GM18868 (cell line): ENCODE measurements around the gene EHBP1.
"Not testable (repeated sequence)": the region's sequence is repeated elsewhere in the genome, so short reads cannot be mapped to it uniquely, and the experiment has no call there.

ENCODE experiments used
- ATAC-seq: cut with Tn5 transposase; IDR thresholded peaks from one replicate; pipeline ENCODE4 v1.9.1; 2021; ENCODE audit warnings: mild to moderate bottlenecking, moderate library complexity; ENCODE audit not compliant: unreplicated experiment

Gene EHBP1

DNA sequence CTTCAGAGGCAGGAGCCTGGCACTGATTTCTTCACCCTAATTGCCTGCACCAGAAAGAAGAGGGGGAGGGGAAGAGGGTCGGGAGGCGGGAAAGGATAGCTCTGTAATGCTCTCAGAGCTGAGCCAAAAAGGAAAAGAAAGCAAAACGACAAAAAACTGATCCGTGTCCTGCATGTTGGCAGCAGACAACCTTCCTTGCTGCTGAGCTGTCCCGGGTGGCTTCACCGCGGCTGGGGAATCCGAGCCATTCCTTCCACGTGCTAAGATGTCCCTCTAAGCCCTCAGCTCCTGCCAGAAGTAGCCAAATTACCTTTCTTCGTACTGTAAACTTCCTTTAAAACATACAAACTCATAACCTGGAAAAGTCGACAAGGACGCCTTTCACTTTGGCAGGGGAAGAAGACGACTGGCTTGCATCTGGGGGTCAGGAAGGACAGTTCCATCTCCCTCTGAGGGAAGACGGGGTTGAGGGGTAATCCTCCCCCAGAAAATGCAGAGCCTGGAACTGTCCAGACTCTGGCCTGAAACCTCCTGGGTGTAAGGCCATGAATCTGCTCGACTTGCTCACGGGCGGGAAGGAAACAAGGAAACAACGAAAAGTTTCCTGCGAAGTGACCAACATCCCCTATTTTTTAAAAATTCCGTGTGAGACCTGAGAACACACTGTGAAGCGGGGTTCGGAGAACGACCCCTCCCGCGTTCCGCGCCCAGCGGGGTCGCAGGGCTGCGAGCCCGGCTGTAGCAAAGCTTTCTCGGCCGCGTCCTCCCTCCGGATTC is 352.8 kb downstream of the EHBP1 start:
- ATAC-seq: no peak

DNA sequence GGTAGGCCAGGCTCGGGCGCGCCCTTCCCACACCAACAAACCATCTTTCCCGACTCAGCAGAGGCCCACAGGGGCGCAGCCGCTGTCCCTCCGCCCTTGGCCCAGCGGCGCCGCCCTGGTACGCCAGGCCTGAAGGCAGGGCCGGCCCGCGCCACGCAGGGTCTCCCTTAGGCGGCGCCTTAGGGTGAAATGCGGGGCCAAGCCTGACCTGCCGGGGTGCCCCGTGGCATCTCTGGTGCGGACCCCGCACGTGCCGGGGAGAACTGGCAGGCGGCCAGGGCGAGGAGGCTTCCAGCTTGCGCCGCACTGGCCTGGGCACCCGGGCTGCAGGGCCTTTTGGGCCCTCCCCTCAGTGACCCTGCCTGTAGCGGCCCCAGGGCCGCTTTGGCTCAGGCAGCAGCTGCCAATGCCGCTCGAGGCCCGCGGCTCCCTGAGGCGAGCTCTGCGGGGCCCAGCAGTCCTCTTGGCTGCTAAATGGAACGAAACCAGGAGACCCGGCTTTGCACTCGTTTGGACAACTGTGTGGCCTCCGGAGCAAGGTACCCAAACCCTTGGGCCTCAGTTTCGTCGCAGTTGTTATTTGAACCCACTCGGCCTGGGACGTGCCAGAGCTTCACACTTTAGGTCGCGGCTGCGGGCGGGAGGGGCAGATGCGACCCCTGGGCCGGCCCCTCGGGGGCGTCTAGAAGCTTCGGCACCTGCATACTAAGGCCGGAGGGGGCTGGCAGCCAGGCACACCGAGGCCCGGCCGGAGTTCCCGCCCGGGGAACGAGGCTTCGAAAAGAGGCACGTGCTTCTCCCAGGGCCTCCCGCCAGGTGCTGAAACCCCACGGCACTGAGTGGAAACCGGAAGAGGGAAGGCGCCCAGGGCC is 353.6 kb downstream of the EHBP1 start:
- no peak for ATAC-seq

GRCh38 chr2:63059793-63060471 is 354.4 kb downstream of the EHBP1 start:
- ATAC-seq: no peak

DNA sequence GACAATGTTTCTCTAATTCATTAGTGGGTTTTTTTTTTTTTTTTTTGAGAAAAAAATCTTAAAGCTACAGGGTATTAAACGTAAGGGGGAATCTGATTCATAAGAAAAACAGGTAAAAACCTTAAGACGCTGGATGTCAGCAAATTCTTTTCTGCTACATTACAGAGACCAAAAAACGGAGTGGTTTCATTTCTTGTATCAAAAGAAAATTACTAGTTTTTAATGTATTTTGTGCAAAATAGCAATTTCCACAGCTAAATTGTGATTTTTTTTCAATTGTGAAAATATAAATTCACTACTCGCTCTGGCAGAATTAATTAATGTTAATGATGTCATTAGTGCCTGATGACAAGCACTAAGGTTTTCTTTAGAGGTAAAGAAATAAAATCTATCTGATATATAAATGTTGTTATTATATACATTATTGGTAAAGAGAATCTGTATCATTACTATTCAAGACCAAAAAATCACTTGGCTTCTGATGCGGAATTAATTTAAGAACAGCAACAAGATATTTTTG is 355.0 kb downstream of the EHBP1 start:
- ATAC-seq: no peak

GRCh38 chr2:63064197-63064596 is 358.7 kb downstream of the EHBP1 start:
- ATAC-seq: no peak

GRCh38 chr2:63064661-63065060 is 359.1 kb downstream of the EHBP1 start:
- no peak for ATAC-seq

DNA sequence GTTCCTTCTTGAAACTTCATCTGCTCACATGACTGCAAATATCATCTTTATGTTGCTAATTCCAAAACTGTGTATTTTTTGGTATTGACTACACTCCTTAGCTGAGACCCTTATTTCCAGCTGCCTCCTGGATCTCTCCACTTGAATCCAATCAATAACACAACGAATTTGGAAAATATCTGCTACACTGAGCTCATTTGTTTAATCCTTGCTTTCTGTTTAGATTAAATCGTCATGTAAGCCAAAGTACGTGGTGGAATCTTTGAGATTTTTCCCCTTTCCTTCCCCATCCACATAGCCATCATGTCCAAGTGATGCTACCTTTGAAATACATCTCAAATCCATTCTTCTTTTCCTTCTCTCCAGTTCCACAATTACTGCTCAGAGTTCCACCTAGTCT is 360.8 kb downstream of the EHBP1 start:
- ATAC-seq: no peak

DNA sequence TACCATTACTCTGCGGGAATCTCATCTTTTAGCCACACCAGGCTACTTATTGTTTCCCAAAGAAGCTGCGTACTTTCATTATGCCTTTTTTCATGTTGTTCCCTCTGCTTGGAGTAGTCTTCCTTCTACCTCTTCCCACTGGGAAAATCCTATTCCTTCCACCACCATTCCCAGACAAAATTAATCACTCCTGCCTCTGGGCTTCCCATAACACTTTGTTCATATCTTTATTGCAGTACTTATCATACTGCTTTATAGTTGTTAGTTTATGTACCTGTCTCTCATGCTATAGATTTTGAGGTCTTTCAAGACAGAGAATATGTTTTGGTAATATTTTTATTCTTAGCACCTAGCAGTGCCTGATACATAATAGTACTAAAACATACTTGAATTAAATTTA is 361.3 kb downstream of the EHBP1 start:
- ATAC-seq: no peak

GRCh38 chr2:63071664-63072063 is 366.2 kb downstream of the EHBP1 start:
- no peak for ATAC-seq

- no peak for ATAC-seq
Observed at GRCh38 chr2:63073994-63074393, 368.5 kb downstream of the EHBP1 start.

- not testable (repeated sequence) for ATAC-seq
Observed at GRCh38 chr2:63074399-63074798, 368.9 kb downstream of the EHBP1 start.

DNA sequence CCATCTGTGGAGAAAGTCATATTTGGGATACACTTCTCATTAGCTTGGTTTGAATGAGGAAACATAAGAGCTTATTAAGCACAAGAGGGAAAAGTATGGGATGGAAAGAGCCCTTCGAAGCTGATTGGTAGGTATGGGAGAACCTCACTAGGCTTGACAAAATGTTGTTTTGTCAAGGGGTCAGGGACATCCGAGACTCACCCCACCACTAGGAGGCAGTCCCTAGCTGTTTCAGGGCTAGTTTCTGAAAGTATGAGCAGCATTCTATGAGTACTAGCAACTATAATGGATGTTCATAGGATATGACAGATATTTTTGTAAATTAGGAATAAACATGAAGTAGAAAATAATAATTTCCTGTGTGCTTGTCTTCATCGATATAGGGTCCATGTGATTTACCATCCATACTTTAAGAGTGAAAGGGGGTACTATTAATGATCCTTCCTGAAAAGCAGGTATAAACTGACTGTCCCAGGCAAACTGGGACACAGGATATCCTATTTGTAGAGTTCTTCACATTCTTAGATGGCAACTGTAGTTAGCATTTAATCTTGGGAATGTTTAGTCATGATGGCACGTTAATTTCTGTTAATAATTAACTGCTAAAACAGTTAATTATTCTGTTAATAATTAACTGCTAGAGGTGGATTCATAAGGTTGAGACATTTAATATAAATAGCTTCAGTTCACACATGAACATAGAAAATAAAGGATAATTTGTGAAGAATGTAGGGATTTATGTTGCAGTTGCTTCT is 373.5 kb downstream of the EHBP1 start:
- no peak for ATAC-seq

DNA sequence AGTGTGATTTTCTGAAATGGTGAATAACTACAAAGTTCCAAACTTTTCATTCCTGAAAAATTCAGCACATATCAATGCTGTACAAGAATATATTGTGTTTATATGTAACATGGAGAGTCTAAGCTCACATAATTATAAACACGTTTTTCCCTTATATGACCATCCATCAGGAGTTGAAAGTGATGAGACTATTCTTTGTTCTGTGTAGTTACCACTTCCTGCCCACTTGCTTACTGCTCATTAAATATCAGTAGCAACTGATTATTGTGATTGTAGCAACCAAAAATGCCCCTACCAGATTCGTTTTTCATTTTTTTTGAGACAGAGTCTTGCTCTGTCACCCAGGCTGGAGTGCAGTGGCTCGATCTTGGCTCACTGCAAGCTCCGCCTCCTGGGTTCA is 375.9 kb downstream of the EHBP1 start:
- no peak for ATAC-seq

DNA sequence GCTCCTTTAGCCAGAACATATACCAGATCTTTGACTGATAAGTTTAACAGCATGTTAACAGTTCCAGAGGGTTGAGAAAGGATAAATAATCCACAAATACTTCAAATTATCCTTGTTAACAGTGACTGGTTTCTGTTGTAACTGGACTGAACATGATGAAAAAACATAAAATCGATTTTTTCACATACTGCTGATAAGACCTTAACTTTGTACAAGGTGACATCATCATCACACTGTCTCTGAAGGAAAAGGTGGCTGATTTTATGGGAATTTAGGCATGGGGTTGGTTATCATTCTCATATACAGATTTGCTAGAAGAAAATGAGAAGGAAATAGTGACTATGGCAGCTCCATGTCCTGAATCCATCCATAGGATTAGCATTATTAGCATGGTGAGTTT is 381.2 kb downstream of the EHBP1 start:
- ATAC-seq: no peak

- ATAC-seq: no peak
Observed at GRCh38 chr2:63092401-63092800, 386.9 kb downstream of the EHBP1 start.

GRCh38 chr2:63092857-63093256 is 387.3 kb downstream of the EHBP1 start:
- no peak for ATAC-seq

DNA sequence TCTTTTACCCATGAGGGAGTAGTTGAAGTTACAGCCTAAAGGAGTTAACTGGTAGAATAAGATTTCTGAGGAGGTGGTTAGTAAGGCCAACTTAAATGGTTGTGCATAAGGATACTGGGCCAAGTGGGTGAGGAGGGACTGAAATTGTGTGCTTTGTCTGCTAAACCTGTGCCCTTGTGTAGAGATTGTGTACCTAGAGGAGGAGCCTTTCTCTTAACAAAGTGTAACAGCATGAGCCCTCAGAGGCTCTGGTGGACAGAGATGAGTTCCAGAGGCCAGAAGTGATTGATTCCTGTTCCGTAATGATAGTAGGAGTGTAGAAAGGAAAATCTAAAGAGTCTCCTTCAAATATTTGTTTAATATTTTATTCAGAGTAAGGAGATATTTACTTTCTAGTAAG is 388.0 kb downstream of the EHBP1 start:
- ATAC-seq: no peak
